Stomach smooth muscle (tissue), 2 donors: ENCODE measurements around the gene NEO1.

Experiments used
- H3K27ac ChIP-seq: one replicate; pipeline ENCODE4 v1.7.0; 2013; ENCODE audit warnings: mild to moderate bottlenecking, low read length, inconsistent platforms
- H3K27me3 ChIP-seq, 2 donors: one replicate each; pipeline ENCODE4 v1.7.0; 2013; ENCODE audit warnings: low read length in 2 of 2; ENCODE audit not compliant: insufficient read depth in 2 of 2, control insufficient read depth in 1 of 2
- H3K36me3 ChIP-seq, 2 donors: one replicate each; pipeline ENCODE4 v1.7.0; 2013; ENCODE audit warnings: low read length in 2 of 2; ENCODE audit not compliant: control insufficient read depth in 2 of 2, insufficient read depth in 2 of 2
- H3K4me1 ChIP-seq: one replicate; pipeline ENCODE4 v1.7.0; 2013; ENCODE audit warnings: low read length; ENCODE audit not compliant: control insufficient read depth, insufficient read depth
- H3K4me3 ChIP-seq, 2 donors: one replicate each; pipeline ENCODE4 v1.7.0; 2013; ENCODE audit warnings: low read length in 2 of 2
- H3K9ac ChIP-seq, 2 donors: one replicate each; pipeline ENCODE4 v1.7.0; 2013; ENCODE audit warnings: low read length in 2 of 2, mild to moderate bottlenecking in 1 of 2
- H3K9me3 ChIP-seq, 2 donors: one replicate each; pipeline ENCODE4 v1.7.0; 2013; ENCODE audit warnings: low read length in 2 of 2; ENCODE audit not compliant: control insufficient read depth in 2 of 2
- donor health status: healthy.
- donor health status: Pancreatic carcinoma.

The NEO1 gene

DNA sequence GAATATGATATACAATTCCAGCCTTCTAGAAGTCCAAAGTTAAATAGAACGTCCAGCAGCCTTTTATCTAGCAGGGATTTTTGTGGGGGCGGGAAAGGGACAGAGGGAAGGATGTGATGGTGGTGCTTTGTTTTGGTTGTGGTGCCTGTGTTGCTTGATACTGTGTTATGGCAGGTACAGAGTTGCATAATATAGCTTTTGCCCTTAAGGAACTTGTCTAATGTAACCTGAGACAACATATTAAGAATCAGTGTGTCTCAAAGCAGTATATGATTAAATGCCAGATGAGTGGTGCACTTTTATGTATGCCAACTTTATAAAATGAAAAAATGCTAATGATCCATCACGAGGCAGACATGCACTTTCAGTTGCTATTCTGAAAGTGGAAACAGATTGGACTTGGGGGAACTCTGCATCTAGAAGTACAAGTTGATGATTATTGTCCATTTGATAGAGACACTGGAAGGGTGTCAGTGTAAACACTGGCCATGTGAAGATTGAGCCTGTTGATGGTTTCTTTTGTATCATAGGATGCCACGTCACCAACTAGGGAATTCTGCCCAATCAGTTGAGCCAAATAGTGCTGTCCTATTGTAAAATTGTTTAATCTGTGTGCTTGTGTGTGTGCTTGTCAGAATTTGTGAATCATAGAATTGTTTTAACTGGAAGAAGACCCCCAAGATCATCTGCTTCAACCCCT lies 23.0 kb downstream of the NEO1 start:
- no peak overlapping the region for H3K9ac ChIP-seq
- H3K36me3 ChIP-seq, result no peaks in the 10 kb centered on the region
- no peak overlapping the region for H3K4me3 ChIP-seq
- H3K9me3 ChIP-seq, result no peaks in the 10 kb centered on the region
- H3K4me1 ChIP-seq, result peaks cover 2% of the 10 kb centered on the region
- H3K27me3 ChIP-seq, result no peaks in the 10 kb centered on the region
- no peak overlapping the region for H3K27ac ChIP-seq

DNA sequence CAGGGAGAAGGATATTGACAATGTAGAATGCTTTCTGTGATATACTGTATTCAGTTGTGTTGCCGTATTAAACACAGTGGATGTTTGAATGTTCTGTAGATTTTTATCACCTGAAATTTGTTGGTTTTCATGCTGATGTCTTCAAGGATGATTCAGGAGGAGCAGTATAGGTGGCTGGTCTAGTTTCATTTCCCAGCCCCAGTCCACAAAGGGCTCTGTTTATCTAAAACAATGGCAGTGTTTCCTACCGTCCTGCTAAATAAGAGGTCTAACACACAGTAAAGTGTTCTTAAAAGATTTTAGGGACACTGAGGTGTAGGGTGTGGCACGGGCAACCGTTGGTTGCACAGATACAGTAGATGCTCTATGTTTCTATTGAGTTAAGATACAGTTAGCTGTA lies 26.0 kb downstream of the NEO1 start:
- Histone ChIP-seq H3K9ac (no peak overlapping the region), H3K36me3 (no peaks in the 10 kb centered on the region), H3K27me3 (no peaks in the 10 kb centered on the region), H3K27ac (no peak overlapping the region), H3K4me3 (no peak overlapping the region), H3K4me1 (peaks cover 2% of the 10 kb centered on the region), H3K9me3 (no peaks in the 10 kb centered on the region)

DNA sequence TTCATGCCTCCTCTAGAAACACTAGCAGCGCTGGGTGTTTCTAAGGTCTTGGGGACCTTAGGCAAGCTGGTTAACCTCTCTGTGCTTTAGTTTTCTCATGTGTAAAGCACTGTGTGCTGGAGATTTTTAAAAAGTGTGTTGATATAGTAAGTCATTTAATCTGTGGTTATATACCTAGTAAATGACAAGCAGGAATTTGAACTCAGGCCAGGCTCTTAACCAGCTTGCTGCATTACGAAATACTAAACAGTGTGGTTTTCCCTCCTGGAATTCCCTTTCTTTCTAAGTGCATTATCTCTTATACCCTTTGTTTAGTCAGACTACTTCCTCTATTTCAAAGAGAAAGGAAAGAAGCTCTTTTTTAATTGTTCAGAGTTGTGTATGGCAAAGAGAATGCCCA lies 26.5 kb downstream of the NEO1 start:
- no peak overlapping the region for H3K4me3 ChIP-seq
- H3K27me3 ChIP-seq, result no peaks in the 10 kb centered on the region
- no peaks in the 10 kb centered on the region for H3K9me3 ChIP-seq
- no peaks in the 10 kb centered on the region for H3K36me3 ChIP-seq
- H3K27ac ChIP-seq, result no peak overlapping the region
- peaks cover 2% of the 10 kb centered on the region for H3K4me1 ChIP-seq
- H3K9ac ChIP-seq, result no peak overlapping the region

DNA sequence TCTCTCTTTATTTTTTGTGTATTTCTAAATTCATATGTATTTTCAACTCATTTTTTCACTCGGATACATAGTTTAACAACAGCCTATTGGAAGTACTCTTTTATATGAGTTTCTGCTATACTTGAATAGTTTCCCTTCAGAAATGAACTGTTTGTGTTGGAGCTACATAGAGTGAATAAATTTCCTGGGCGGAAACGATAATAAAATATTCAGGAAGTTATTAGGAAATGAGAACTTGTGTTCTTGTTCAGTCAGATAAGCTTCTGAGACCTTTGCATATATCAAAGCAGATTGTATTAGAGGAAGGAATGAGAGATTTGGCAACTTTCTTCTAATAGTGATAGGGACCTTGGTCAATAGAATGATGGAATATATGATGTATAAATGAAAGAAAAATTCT lies 27.3 kb downstream of the NEO1 start:
- H3K9me3 ChIP-seq, result no peaks in the 10 kb centered on the region
- no peaks in the 10 kb centered on the region for H3K27me3 ChIP-seq
- no peak overlapping the region for H3K4me3 ChIP-seq
- H3K9ac ChIP-seq, result no peak overlapping the region
- peaks cover 2% of the 10 kb centered on the region for H3K4me1 ChIP-seq
- no peak overlapping the region for H3K27ac ChIP-seq
- no peaks in the 10 kb centered on the region for H3K36me3 ChIP-seq

DNA sequence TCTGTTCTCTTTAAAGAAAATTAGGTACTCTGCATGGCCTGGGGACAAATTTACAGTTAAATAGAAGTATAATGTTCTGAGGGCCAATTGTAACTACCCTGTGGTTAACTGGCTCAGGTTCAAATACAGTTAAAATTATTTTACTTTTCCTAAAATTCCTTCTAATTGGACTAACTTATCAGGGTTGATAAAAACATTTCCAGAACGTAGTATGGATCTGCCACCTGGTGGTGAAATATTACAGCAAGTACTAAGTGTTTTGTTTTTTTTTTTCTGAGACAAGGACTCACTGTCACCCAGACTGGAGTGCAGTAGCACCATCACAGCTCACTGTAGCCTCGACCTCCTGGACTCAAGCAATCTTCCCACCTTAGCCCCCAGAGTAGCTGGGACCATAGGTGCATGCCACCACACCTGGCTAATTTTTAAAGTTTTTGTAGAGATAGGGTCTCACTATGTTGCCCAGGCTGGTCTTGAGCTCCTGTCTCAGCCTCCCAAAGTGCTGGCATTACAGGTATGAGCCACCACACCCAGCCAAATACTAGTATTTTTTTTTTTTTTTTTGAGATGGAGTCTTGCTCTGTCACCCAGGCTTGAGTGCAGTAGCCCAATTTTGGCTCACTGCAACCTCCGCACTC lies 29.2 kb downstream of the NEO1 start:
- Histone ChIP-seq H3K9ac (no peak overlapping the region), H3K27me3 (no peaks in the 10 kb centered on the region), H3K4me1 (no peaks in the 10 kb centered on the region), H3K27ac (no peak overlapping the region), H3K4me3 (no peak overlapping the region), H3K36me3 (no peaks in the 10 kb centered on the region), H3K9me3 (no peaks in the 10 kb centered on the region)

DNA sequence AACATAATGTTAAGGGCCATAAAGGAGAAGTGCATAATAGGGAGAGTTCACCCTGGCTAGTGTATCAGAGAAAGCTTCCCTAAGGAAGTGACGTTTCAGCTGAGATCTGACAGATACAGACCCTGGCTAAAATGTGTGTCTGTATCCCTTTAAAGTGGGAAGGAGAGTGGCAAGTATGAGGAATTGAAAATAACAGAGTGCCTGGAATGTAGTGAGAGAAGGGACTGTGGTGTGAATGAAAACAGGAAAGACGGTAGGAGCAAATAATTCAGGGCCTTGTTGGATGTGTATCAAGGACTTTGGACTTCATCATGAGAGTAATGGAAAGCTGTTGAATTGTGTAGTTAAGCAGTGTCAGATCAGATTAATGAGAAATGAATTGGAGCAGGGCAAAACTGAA lies 30.5 kb downstream of the NEO1 start:
- Histone ChIP-seq H3K27me3 (no peaks in the 10 kb centered on the region), H3K4me3 (no peak overlapping the region), H3K9ac (no peak overlapping the region), H3K4me1 (no peaks in the 10 kb centered on the region), H3K9me3 (peaks cover 0 to 3% of the 10 kb centered on the region in 2 donors), H3K36me3 (no peaks in the 10 kb centered on the region), H3K27ac (no peak overlapping the region)

DNA sequence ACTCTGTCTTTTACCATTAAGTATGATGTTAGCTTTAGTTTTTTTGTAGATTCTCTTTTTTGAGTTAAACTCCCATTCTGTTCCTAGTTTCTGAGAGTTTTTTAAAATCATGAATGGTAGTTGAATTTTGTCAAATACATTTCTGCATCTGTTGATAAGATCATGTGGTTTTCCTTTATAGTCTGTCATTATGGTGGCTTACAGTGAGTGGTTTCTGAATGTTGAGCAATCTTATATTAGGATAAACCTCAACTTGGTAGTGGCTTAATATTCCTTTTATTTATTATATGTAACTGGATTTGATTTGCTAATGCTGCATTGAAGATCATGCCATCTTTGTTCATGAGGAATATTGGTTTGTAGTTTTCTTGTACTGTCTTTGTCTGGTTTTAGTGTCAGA lies 34.8 kb downstream of the NEO1 start:
- Histone ChIP-seq H3K9me3 (peaks cover 0 to 3% of the 10 kb centered on the region in 2 donors), H3K27ac (no peak overlapping the region), H3K4me3 (no peak overlapping the region)

DNA sequence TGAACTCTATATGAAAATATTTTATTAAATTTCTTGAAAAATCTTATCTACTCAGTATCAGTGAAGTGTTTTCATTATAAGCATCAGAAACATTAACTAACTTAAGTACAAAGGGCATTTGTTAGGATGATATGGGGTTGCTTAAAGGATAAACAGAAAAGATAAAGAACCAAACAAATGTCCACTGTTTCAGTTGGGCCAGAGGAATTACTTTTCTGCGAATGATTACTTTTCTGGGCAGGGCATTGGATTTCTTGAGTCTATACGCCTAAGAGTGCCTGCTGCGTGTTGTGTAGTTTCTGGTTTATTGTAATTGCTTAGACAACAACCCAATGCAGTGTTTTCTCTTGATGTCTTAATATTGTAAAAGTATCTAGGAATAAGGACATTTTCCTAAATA lies 52.8 kb downstream of the NEO1 start:
- Histone ChIP-seq H3K4me1 (no peaks in the 10 kb centered on the region), H3K27ac (no peak overlapping the region), H3K9ac (no peak overlapping the region), H3K27me3 (no peaks in the 10 kb centered on the region), H3K36me3 (no peaks in the 10 kb centered on the region), H3K4me3 (no peak overlapping the region), H3K9me3 (no peaks in the 10 kb centered on the region)

More for the DNA sequence above, 34.8 kb downstream of the NEO1 start:
- no peaks in the 10 kb centered on the region for H3K27me3 ChIP-seq
- H3K36me3 ChIP-seq, result no peaks in the 10 kb centered on the region
- no peaks in the 10 kb centered on the region for H3K4me1 ChIP-seq
- H3K9ac ChIP-seq, result no peak overlapping the region

DNA sequence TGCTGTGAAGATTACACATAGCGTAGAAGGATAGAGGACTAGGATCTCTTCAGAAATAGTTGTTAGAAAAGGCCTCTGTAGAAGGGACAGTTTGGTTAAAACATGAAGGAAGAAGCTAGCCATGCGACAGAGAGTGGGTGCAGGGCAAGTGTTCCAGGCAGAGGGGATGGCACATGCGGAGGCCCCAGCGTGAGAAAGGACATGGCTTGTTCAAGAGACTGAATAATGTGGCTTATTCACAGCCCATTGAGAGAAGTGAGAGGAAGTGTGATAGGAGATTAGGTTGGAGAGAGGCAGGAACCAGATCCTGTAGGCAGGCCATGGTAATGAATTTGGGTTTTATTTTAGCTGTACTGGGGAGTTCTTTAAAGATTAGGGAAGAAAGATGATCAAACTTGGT lies 56.4 kb downstream of the NEO1 start:
- no peak overlapping the region for H3K9ac ChIP-seq
- H3K9me3 ChIP-seq, result no peaks in the 10 kb centered on the region
- H3K36me3 ChIP-seq, result no peaks in the 10 kb centered on the region
- no peaks in the 10 kb centered on the region for H3K27me3 ChIP-seq
- H3K4me1 ChIP-seq, result no peaks in the 10 kb centered on the region
- H3K27ac ChIP-seq, result no peak overlapping the region
- no peak overlapping the region for H3K4me3 ChIP-seq

DNA sequence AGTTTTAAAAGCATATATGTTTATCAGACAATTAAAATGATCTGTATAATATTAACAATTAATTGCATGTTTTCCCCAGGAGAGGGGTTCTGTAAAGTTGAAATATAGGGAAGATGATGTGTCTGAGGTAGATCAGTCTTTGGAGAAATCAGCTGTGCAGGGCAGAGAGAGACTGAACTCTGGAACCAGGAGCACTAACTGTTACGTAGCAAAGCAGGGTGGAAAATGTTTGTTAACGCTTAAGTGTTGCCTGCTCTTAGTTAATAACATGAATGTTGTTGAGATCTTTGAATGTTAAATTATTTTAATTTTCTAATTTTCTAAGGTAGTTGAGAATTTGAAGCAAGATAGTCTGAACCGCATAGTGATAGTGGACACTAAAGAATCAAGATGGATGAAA lies 57.5 kb downstream of the NEO1 start:
- H3K9me3 ChIP-seq, result no peaks in the 10 kb centered on the region
- H3K9ac ChIP-seq, result no peak overlapping the region
- H3K27me3 ChIP-seq, result no peaks in the 10 kb centered on the region
- no peaks in the 10 kb centered on the region for H3K36me3 ChIP-seq
- H3K27ac ChIP-seq, result no peak overlapping the region
- H3K4me1 ChIP-seq, result no peaks in the 10 kb centered on the region
- H3K4me3 ChIP-seq, result no peak overlapping the region

DNA sequence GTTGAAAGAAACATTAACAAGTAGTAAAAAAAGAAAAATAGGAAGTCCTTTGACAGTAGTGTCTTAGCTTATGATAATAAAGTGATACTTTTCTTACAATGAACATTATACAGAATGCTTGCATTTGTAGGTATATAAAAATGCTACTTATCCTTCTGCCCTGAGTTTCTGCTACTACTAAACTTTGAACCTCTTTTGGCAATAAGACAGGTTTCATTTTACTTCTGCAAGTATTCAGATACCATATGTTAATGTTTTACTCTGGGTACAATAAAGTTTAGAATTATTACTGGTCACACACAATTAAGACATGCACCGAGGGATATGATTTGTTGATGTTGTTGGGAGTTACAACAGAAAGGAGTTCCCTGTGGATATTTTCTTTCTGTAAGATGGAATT lies 57.9 kb downstream of the NEO1 start:
- H3K27ac ChIP-seq, result no peak overlapping the region
- H3K27me3 ChIP-seq, result no peaks in the 10 kb centered on the region
- H3K9ac ChIP-seq, result no peak overlapping the region
- H3K9me3 ChIP-seq, result no peaks in the 10 kb centered on the region
- H3K36me3 ChIP-seq, result no peaks in the 10 kb centered on the region
- no peak overlapping the region for H3K4me3 ChIP-seq
- H3K4me1 ChIP-seq, result no peaks in the 10 kb centered on the region
